B cell (primary cell): ENCODE data around the gene CENPX. TPM values are rescaled to one million over a fixed set of nuclear protein-coding genes. Genes with fewer than 3 reads are reported as not detected.

Source experiments
- ATAC-seq: fragments of 200-7000 bp; cut with Tn5 transposase; one replicate; pipeline ENCODE4 v1.10.0; 2021; ENCODE audit warnings: low read depth, mild to moderate bottlenecking, moderate number of reproducible peaks, moderate library complexity
- CTCF ChIA-PET: fragments of 350-600 bp; sonication (Branson Sonifier 250); formaldehyde crosslinking; loops from one replicate; lab custom pipeline; 2021; ENCODE audit warnings: antibody characterized with exemption, inconsistent platforms; lab: Charles Lee
- POLR2A ChIA-PET: fragments of 350-600 bp; sonication (Branson Sonifier 250); formaldehyde crosslinking; loops from one replicate; lab custom pipeline; 2021; ENCODE audit warnings: antibody characterized with exemption; lab: Charles Lee
- DNase-seq: peaks from one replicate; pipeline ENCODE4 v3.0.0; 2013
- H2AFZ ChIP-seq: 2 replicates; pipeline ENCODE4 v1.6.1; 2012; ENCODE audit warnings: mild to moderate bottlenecking, low read depth, low read length; ENCODE audit not compliant: insufficient read depth, poor library complexity, severe bottlenecking
- H3K27ac ChIP-seq, 2 donors: 1 replicate in 1 of 2; 2 replicates in 1 of 2; pipeline ENCODE4 v1.5.1; 2012 to 2013; ENCODE audit warnings: low read length in 2 of 2, mild to moderate bottlenecking in 2 of 2, moderate library complexity in 1 of 2
- H3K27me3 ChIP-seq, 4 experiments: fragments of 200-600 bp in 1 of 4; sonication (generic) in 1 of 4; replicated peaks in 1 of 4; 1 replicate in 2 of 4; 2 replicates in 2 of 4; pipeline versions ENCODE4 v1.6.1 to v1.7.0; 2013 to 2016; ENCODE audit warnings: low read length in 3 of 4, mild to moderate bottlenecking in 2 of 4, mixed read lengths in 1 of 4, moderate library complexity in 1 of 4; ENCODE audit not compliant: insufficient read depth in 4 of 4, control insufficient read depth in 3 of 4; ENCODE audit errors: control extremely low read depth in 1 of 4
- H3K36me3 ChIP-seq, 2 experiments: replicated peaks in 1 of 2; 1 replicate in 1 of 2; 2 replicates in 1 of 2; pipeline versions ENCODE4 v1.6.1 to v1.7.1; 2013; ENCODE audit warnings: low read length in 1 of 2; ENCODE audit not compliant: insufficient read depth in 2 of 2, control insufficient read depth in 1 of 2; ENCODE audit errors: control extremely low read depth in 1 of 2, extremely low read depth in 1 of 2
- H3K4me1 ChIP-seq, 2 donors: fragments of 200-600 bp in 1 of 2; sonication (generic) in 1 of 2; 1 replicate in 1 of 2; 2 replicates in 1 of 2; pipeline versions ENCODE4 v1.5.1 to v1.6.1; 2013 to 2017; ENCODE audit warnings: low read length in 2 of 2; ENCODE audit not compliant: control insufficient read depth in 2 of 2, insufficient read depth in 2 of 2
- H3K4me2 ChIP-seq: replicated peaks from 2 replicates; pipeline ENCODE3; 2012; ENCODE audit warnings: mild to moderate bottlenecking, low read depth, low read length; ENCODE audit not compliant: poor library complexity, severe bottlenecking
- H3K4me3 ChIP-seq, 5 experiments: fragments of 200-600 bp in 1 of 5; sonication (generic) in 1 of 5; 1 replicate in 3 of 5; 2 replicates in 2 of 5; pipeline versions ENCODE4 v1.5.1 to v1.7.0; 2011 to 2016; ENCODE audit warnings: low read length in 4 of 5, mild to moderate bottlenecking in 4 of 5, low read depth in 2 of 5, control low read depth in 1 of 5, moderate library complexity in 1 of 5; ENCODE audit not compliant: insufficient read depth in 1 of 5; ENCODE audit errors: control extremely low read depth in 1 of 5, extremely low read depth in 1 of 5
- H3K79me2 ChIP-seq: fragments of 200-600 bp; sonication (generic); one replicate; pipeline ENCODE4 v1.6.0; 2016; ENCODE audit warnings: low read length; ENCODE audit not compliant: control insufficient read depth, insufficient read depth
- H3K9ac ChIP-seq: fragments of 200-600 bp; sonication (generic); 2 replicates; pipeline ENCODE4 v1.6.1; 2017; ENCODE audit warnings: mild to moderate bottlenecking, low read length, moderate library complexity
- H3K9me3 ChIP-seq, 3 donors: one replicate each; pipeline versions ENCODE4 v1.6.1 to v1.7.1; 2013; ENCODE audit warnings: low read length in 2 of 3; ENCODE audit not compliant: control insufficient read depth in 2 of 3, insufficient read depth in 1 of 3; ENCODE audit errors: control extremely low read depth in 1 of 3
- H4K20me1 ChIP-seq: 2 replicates; pipeline ENCODE4 v1.6.0; 2012; ENCODE audit warnings: mild to moderate bottlenecking, low read length; ENCODE audit not compliant: insufficient read depth, control insufficient read depth, poor library complexity, severe bottlenecking
- H3K27ac Mint-ChIP-seq: one replicate; pipeline ENCODE4 v1.8.0; 2021; ENCODE audit warnings: mixed read lengths
- H3K27me3 Mint-ChIP-seq: one replicate; pipeline ENCODE4 v1.8.0; 2021; ENCODE audit warnings: mixed read lengths
- H3K4me1 Mint-ChIP-seq: one replicate; pipeline ENCODE4 v1.8.0; 2021; ENCODE audit warnings: mixed read lengths
- H3K4me3 Mint-ChIP-seq: one replicate; pipeline ENCODE4 v1.8.0; 2021; ENCODE audit warnings: mixed read lengths
- H3K9me3 Mint-ChIP-seq: one replicate; pipeline ENCODE4 v1.8.0; 2022; ENCODE audit warnings: mixed read lengths; ENCODE audit not compliant: insufficient read depth
- EZH2 ChIP-seq: IDR thresholded peaks from 2 replicates; pipeline ENCODE4 v1.6.1; 2012; ENCODE audit warnings: borderline replicate concordance, low read depth, mild to moderate bottlenecking, moderate library complexity, low read length; ENCODE audit not compliant: insufficient read depth, poor library complexity, severe bottlenecking
- WGBS: methylation state at CpG from one replicate; pipeline ENCODE4 v1.1.5; 2013; ENCODE audit warnings: missing lambda C conversion rate; ENCODE audit not compliant: insufficient coverage; 5-methylcytosine and 5-hydroxymethylcytosine counted together
- intact Hi-C: fragments of 100-400 bp; cut with micrococcal nuclease; formaldehyde crosslinking; loops from one replicate; pipeline ENCODE4 v1.10.0; 2022
- polyA plus RNA-seq: library from polyadenylated mRNA; depleted of rRNA; stranded (reverse); fragments of >200 nt; gene quantifications from 2 replicates; pipeline ENCODE4 v1.2.3, GENCODE V29; 2012
- total RNA-seq, 2 donors: library from RNA; stranded (reverse); fragments of 120-200 nt in 1 of 2; gene quantifications; 1 replicate in 1 of 2; 2 replicates in 1 of 2; pipeline versions ENCODE4 v1.2.3 to v1.2.4, GENCODE V29; 2013 to 2022
- TF ChIP-seq, protein P1 (sequence below): fragments of 200-600 bp; IDR thresholded peaks from one replicate; pipeline ENCODE4 v1.8.0; 2022; ENCODE audit warnings: antibody characterized with exemption, mild to moderate bottlenecking

CENPX gene
- total and polyA plus RNA-seq, 2 donors (not counting 1 experiment from before 2014, with no cell fraction given): 37.0 to 40.1 TPM

DNA sequence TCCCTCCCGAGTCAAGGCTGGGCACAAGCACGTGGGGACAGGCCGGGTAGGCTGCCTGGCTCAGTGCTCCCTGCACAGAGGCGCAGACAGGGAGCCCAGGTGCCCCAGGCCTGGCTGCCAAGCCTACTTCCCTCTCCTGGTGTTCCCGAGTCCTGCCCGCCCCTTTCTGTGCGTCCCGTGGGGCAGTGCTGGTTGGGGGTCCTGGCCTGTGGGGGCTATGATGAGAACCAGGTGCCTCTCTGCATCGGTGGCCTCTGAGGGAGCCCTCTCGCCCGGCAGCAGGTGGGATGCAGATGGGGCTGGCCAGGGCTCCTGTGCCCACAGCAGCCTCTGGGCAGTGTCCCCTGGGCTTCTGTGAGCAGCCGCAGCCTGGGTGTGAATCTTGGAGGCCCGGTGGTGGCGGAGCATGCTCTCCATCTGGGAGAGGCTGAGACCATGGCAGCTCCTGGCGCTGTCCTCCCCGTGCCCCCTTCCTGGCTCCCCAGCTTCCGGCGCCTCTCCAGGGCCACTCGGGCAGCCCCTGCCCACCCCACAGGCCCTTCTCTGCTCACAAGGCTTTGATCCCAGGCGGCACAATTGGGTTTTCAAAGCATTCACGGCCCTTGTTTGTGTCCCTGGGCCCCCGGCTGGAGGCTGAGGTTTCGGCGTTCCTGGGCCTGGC lies 7.2 kb downstream of the CENPX start:
- H3K9me3 Mint-ChIP-seq: no peaks in the 10 kb centered on the region
- Histone ChIP-seq H3K4me2 (no peak overlapping the region), H3K9ac (no peak overlapping the region), H3K36me3 (peaks cover 0 to 9% of the 10 kb centered on the region in 2 experiments), H3K4me1 (peaks cover 0 to 5% of the 10 kb centered on the region in 2 donors), H3K27ac (no peak overlapping the region), H2AFZ (no peak overlapping the region), H4K20me1 (peaks cover 4% of the 10 kb centered on the region), H3K4me3 (no peak overlapping the region), H3K27me3 (no peaks in the 10 kb centered on the region), H3K79me2 (no peaks in the 10 kb centered on the region), H3K9me3 (no peaks in the 10 kb centered on the region)
- ChIA-PET CTCF (interaction anchor here (1.1 kb wide), 1 partner anchor 56 kb away, joined by 3 read pairs; no protein-coding TSS in a partner anchor), POLR2A (interaction anchor here (0.6 kb wide), 1 partner anchor 91 kb away, joined by 5 read pairs; no protein-coding TSS in a partner anchor)
- H3K27me3 Mint-ChIP-seq: no peaks in the 10 kb centered on the region
- no peak for ATAC-seq
- no peak overlapping the region for H3K4me3 Mint-ChIP-seq
- WGBS: 93% methylated on average over 20 of the region's 24 CpGs
- peaks cover 2% of the 10 kb centered on the region for H3K4me1 Mint-ChIP-seq
- intact Hi-C loops: no loop called here
- TF ChIP-seq, protein P1, sequence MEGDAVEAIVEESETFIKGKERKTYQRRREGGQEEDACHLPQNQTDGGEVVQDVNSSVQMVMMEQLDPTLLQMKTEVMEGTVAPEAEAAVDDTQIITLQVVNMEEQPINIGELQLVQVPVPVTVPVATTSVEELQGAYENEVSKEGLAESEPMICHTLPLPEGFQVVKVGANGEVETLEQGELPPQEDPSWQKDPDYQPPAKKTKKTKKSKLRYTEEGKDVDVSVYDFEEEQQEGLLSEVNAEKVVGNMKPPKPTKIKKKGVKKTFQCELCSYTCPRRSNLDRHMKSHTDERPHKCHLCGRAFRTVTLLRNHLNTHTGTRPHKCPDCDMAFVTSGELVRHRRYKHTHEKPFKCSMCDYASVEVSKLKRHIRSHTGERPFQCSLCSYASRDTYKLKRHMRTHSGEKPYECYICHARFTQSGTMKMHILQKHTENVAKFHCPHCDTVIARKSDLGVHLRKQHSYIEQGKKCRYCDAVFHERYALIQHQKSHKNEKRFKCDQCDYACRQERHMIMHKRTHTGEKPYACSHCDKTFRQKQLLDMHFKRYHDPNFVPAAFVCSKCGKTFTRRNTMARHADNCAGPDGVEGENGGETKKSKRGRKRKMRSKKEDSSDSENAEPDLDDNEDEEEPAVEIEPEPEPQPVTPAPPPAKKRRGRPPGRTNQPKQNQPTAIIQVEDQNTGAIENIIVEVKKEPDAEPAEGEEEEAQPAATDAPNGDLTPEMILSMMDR: no peak
- no peak for TF ChIP-seq EZH2
- no peak overlapping the region for H3K27ac Mint-ChIP-seq
- DNase-seq: no peak

DNA sequence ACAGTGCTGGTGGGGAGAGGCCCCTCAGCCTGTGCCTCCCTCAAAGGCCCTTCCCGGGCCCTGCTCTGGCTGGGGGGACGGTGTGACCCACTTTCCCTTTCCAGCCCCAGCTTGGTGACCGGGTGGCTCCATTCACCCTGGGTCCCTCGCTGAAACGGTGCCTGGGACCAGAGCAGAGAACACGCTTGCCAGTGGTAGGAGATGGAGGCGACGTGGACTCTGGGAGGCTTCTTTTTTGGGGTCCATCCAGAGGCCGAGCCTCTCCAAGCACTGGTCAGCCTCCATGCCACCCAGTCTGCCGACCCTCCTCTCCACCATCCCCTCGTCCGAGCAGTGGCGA lies 7.7 kb downstream of the CENPX start:
- POLR2A ChIA-PET: no interaction called here
- Mint-ChIP-seq H3K27ac (no peak overlapping the region), H3K27me3 (no peaks in the 10 kb centered on the region), H3K4me3 (no peak overlapping the region), H3K4me1 (peaks cover under 1% of the 10 kb centered on the region), H3K9me3 (no peaks in the 10 kb centered on the region)
- ATAC-seq: no peak
- Histone ChIP-seq H3K79me2 (no peaks in the 10 kb centered on the region), H3K9me3 (no peaks in the 10 kb centered on the region), H2AFZ (no peak overlapping the region), H4K20me1 (no peaks in the 10 kb centered on the region), H3K36me3 (peaks cover 0 to 9% of the 10 kb centered on the region in 2 experiments), H3K27me3 (no peaks in the 10 kb centered on the region), H3K4me3 (no peak overlapping the region), H3K4me2 (no peak overlapping the region), H3K9ac (no peak overlapping the region), H3K27ac (no peak overlapping the region), H3K4me1 (peaks cover 0 to 2% of the 10 kb centered on the region in 2 donors)
- intact Hi-C loops: no loop called here
- 89% methylated on average over 7 of the region's 13 CpGs for WGBS
- CTCF ChIA-PET: no interaction called here
- DNase-seq: no peak
- TF ChIP-seq, protein P1: no peak
- TF ChIP-seq EZH2: no peak
